HG03575 (cell line): ENCODE results near the gene MT1X.

Experiments used
- ATAC-seq: cut with Tn5 transposase; IDR thresholded peaks from one replicate; pipeline ENCODE4 v1.9.1; 2021; ENCODE audit not compliant: unreplicated experiment, insufficient number of reproducible peaks, low FRiP score; ENCODE audit errors: extremely low read depth

The MT1X gene

GRCh38 chr16:56732366-56732765 lies 50.1 kb downstream of the MT1X start:
- ATAC-seq, result peak; percentile 41

GRCh38 chr16:56732832-56733231 lies 50.6 kb downstream of the MT1X start:
- ATAC-seq, result peak; percentile 28
